HG02970 (cell line): ENCODE results near the gene IQCC.
A peak's percentile ranks its signal among the peaks of the same experiment; 100 is the strongest.

ENCODE experiments used
- ATAC-seq: cut with Tn5 transposase; IDR thresholded peaks from one replicate; pipeline ENCODE4 v1.9.1; 2021; ENCODE audit warnings: mild to moderate bottlenecking, moderate library complexity, moderate number of reproducible peaks; ENCODE audit not compliant: unreplicated experiment, low FRiP score

Gene IQCC

GRCh38 chr1:32221980-32222755, 16.7 kb downstream of the IQCC start, which contains the start of the genes EIF3I and TMEM234:
TSS of gene EIF3I (plus strand) at chr1:32222407. CDS start at chr1:32222442, 35 bp downstream.
TSS of gene TMEM234 (minus strand) at chr1:32222353. CDS start at chr1:32222322, 31 bp downstream.
- ATAC-seq, result peak; percentile 96

DNA sequence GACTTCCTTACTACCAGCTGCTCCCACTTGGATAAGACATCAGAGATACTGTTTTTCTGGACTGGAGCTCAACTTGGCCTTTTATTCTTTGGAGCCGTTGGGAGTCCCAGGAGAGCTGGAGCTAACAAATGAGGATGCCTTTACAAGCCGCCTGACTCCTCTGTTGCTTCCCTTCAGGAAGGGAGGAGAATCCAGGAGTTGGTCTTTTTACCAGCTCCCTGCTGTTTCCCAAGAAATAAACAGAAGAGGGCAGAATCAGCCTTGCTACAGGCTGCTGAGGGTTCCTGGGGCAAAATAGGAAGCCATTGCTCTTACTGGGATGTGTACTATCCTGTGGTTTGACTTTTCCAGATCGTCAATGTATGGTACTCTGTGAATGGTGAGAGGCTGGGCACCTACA, 18.2 kb downstream of the IQCC start:
- no peak for ATAC-seq

GRCh38 chr1:32224285-32224684, 18.8 kb downstream of the IQCC start:
- no peak for ATAC-seq

- no peak for ATAC-seq
These were observed 23.3 kb downstream of the IQCC start for GRCh38 chr1:32228771-32229170.

DNA sequence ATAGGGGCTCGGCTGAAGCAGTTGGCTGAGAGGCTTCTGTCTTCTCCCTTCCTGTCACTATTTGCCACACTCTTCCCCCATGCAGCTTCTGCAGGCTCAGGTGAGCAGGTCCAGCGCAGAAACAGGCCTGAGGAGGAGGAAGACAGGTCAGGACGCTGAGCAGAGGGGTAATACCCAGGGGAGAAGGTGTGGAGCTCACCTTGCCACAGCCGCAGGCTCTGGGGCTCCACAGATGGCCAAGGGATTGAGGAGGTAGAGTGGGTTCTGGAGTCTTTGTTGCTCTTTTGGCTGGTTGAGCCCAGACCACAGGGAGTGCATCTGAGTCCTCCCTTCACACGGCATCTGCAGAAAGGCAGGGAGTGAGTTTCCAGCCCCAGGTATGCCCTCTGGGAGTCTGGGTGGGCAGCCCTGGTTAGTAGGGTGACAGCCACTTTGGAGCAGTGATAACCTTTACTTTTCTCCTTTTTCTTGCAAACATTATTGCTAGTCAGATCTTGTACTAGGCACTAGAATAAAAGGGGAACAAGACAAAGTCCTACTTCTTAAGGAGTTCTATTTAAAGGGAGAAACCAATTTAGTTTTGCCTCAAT, 26.5 kb downstream of the IQCC start:
- ATAC-seq, result no peak

DNA sequence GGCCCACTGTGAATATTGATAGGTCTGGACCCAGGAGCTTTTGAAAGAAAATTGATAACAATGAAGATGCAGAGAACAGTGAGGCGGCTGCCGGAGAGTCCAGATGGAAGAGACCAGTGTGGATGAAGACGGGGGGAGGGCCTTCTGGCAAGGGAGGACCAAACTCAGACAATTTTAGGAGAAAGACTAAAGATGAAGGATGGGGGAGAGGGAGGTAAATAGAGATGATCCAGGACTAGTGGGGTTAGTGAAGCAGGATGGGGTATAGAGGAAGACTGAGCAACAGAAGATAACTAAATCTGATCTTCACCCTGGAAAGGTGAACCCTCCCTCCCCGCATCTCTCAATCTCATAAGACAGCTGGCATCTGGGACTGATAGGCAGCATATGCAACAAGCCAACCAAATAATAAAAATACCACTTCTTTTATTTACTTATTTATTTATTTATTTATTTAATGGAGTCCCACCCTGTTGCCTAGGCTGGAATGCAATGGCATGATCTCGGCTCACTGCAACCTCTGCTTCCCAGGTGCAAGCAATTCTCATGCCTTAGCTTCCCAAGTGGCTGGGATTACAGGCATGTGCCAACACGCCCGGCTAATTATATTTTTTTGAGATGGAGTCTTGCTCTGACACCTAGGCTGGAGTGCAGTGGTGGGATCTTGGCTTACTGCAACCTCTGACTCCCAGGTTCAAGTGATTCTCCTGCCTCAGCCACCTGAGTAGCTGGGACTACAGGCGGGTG, 27.3 kb downstream of the IQCC start:
- no peak for ATAC-seq

DNA sequence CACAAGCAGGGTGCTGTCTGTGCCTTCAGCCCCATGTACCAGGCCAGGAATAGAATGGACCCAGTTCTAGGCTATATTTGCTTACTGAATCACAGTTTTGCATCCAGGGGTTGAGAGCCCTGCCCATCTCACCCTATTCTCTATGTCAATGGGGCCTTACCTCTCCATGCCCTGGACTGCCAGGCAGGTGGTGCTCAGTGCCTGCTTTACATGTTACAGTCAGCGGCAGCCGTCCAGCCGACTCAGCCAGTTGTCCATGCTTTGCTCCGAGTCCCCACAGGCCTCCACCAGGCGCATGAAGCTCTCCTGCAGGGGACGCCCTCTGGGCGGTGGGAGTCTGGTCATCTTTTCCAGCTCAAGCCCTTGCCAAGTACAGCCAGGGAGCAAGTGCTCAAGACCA, 29.3 kb downstream of the IQCC start:
- no peak for ATAC-seq

DNA sequence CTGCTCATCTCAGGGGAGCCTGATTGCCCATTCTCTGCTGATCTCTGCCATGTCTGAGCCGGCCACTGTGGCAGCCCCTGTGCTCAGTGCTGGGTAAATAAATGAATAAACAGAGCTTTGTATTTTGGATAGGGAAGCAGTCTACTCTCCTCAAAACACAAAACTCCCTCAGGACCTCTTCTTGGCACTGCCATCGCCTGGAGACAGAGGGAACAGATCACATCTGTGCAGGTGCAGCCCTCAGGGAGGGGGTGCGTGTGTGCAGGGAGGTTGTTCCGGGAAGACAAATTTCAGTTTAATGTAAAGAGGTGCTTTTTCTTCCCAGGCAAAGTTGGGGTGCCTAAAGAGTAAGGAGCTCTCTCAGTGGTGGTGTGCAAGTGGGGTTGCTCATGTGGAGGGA, 33.9 kb downstream of the IQCC start:
- no peak for ATAC-seq

DNA sequence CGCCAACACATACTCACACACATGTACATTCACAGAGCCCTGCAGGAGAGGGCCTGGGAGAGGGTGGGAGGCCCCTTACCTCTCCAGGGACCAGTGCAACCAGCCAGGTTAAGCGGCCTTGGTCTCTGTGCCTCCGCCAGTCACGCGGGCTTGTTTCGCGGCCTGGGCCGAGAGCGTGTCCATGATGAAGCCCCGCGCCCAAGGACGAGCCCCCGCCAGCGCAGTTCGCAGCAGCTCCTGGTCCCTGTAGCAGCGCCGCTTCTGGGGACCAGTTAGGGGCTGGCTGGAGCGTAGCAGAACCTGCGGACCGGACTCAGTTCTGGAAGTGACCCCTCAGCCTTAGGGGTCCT, 34.3 kb downstream of the IQCC start:
- no peak for ATAC-seq

DNA sequence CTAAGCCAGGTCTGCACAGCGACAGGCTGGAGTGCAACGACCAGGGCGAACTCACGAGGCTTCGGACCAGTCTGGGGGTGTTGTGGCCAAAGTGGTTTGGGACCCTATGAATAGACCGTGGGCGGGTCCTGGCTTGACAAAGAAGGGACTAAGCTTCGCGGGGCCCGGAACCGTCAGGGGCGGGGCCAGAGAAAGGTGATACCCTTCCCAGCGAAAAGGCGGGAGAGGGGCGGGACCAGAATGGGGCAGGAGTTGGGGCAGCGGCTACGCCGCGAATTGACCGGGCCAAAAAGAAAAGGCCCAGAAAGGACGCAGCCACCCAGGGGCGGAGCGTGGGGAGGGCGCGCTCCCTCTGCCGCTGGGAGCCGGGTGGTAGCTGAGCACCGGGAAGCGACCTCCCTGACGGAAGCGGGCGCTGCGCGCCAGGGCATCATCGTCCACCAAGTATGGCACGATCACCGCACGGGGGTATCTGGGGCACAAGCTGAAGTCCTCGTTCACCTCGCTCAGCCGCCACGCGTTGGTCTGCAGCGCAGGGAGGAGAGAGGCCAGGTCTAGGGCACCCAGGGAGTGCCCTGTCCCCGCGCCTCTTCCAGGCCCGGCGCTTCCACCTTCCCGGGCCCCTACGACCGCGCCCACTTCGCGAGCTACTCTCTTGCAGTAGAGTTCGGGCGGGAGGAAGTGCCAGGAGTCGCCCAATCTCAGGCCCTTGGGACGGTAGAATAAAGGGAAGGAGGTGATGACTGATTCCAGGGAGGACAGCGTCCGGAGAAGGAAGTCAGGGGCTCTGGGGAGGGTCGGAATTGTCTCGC, 34.9 kb downstream of the IQCC start:
- no peak for ATAC-seq

DNA sequence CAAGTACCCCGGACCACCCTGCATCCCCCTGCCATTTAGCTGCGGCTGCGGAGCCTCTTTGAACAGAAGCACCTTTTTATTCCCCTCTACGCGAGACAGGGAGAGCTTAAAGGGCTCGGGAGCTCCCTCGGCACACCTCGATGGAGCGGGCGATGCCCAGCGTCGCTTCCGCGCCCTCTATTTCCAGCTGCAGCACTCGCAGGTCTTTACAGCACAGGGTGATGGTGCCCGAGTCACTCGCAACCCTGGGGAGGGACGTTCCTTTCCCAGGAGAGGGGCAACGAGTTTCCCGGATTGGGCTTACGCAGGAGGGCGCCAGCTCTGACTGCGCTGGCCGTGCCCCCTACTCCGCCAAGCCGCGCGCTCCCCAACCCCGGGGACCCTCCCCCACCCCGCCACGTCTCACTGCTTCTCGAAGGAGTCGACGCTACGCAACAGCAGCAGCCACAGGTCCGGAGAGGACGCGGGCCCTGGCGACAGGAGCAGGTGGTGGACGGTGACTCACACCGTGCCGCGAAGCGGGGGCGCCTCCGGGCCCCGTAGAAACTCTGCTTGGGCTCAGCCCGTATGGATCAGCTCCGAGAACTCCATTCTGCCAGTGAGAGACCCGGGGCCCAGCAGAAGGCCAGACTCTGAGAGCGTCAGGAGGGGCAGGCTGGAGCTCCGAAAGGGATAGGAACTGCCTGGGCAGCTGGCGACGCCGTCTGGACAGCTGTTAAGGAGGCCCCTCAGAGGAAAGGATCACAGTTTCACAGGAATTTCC, 35.7 kb downstream of the IQCC start:
- ATAC-seq, result no peak

DNA sequence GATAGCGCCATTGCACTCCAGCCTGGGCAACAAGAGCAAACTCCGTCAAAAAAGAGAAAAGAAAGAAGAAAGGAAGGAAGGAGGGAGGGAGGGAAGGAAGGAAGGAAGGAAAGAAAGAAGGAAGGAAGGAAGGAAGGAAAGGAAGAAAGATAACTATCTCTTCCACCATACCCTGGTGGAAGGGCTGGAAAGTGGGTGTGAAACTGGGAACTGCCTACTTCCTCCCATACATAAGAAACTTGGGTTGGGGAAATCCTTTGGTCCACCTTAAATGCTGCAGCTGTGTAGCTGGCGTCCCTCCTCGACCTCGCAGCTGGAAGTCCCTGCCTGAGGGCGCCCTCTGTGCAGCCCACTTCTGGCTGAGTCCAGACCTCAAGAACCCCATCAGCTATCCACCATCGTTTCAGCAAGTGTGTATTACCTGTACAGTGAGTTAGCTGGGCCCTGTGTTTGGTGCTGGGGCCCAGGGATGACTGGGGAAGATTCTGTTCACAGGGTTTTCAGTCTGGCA, 36.9 kb downstream of the IQCC start:
- no peak for ATAC-seq

GRCh38 chr1:32246888-32247273, 41.4 kb downstream of the IQCC start, which contains the start of gene FAM167B:
TSS of gene FAM167B (plus strand) at chr1:32247222. CDS start at chr1:32247422, 200 bp downstream.
- ATAC-seq, result no peak

DNA sequence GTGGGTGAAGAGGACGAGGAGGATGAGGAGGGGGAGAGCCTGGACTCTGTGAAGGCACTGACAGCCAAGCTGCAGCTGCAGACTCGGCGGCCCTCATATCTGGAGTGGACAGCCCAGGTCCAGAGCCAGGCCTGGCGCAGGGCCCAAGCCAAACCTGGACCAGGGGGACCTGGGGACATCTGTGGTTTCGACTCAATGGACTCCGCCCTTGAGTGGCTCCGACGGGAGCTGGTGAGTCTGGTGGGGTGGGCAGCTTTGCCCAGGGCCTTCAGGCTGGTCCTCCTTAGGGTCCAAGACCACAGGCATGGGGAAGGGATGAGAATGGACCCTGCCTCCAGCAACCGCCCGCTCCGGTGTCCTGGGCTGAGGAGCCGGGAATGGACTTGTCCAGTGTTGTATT, 42.0 kb downstream of the IQCC start:
- no peak for ATAC-seq

DNA sequence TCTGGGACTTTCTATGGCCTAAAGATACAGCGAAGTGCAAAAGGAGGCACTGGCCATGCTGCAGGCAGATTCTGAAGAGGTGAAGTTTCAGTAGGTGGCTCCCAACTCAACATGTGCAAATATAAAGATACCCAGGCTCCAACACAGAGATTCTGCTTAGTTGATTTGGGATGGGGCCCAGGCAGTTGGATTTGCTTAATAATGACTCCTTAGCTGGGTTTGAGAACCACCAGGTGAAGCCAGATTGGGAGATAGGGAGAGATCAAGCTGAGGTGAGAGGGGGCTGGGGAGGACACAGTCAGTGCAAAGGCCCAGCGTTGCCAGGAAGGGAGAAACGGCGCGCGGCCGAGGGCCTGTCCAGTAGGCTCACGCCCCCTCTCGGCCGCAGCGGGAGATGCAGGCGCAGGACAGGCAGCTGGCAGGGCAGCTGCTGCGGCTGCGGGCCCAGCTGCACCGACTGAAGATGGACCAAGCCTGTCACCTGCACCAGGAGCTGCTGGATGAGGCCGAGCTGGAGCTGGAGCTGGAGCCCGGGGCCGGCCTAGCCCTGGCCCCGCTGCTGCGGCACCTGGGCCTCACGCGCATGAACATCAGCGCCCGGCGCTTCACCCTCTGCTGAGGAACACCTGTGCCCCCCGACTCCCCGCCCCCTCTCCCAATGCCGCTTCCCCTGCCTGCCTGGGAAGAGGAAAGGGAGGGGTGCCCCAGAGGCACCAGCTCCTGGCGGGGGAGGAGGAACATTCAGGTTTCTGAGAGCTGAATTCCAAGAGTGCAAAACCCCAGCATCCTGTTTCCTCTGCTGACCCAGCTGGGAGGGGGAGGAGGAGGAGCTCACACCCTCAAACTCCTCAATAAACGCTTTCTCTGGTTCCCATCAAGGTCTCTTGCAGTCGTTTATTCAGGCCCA, 42.8 kb downstream of the IQCC start:
- ATAC-seq, result no peak

DNA sequence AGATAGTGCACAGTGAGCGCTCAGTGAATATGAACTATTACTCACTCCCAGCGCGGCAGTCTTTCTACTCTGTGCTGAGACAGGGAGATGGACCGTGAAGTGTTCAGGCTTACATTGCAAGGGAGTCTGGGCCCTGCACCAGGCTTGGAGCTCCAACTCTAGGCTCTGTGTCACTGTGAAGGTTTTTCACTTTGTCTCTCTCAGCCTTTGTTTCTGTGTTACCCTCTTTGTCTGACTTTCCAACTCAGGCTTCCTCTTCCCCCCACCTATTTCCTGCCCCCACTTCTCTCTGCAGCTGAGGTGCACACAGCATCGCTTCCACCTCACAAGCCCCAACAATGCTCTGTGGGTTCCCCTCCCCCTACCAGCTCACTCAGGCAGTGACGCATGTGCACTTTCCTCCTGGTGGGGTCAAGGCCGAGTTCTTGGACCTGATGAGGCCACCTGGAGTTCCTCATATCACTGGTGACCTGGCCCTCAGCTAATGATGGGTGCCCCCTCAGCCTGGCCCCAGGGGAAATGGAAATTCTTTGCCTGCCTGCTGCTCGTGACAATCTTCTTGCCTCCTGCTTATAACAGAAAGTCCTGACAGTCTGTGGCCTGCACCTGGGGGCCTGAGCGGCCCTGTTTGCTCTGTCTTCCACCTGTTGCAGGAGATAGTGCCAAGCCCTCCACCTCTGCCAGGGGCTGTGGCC, 44.5 kb downstream of the IQCC start:
- peak; percentile 46 for ATAC-seq

DNA sequence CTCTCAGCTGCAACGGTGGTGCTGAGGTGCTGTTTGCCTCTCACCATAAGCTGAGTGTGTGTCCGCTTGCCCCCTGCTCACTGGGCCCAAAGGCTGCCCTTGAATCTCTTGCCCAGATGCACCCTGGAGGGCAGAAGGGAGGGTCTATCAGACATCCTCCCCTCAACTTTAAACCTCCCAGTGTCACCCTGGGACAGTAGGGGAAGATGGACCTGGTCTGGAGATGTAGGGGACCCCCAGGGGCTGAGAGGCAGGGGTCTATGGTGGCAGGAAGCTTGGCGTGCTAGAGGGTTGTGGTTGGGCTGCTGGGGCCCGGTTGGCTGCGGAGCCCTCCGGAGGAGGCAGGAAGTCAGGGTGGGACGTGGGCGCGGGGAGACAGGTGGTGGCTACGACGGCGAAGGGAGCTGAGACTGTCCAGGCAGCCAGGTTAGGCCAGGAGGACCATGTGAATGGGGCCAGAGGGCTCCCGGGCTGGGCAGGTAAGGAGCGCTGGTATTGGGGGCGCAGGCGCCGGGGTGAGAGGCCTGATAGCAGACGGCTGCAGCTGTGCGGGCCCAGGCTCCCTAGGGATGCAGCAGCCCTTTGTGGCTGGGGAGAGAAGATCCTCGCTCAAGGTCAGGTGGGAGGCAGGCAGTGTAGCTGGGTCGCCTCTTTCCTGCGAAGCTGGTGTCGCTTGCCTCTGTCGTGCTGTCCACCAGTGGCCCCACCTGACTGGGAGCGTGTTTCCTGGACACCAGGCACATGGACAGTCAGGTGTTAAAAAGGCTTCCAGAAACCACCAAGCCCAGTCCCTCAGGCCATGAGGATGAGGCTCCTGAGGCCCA, 45.6 kb downstream of the IQCC start, which contains the start of gene LCK:
Gene LCK (plus strand): TSS at position 373 of the 824 bp plus-strand sequence. CDS start 23,065 bp downstream, outside the sequence.
- no peak for ATAC-seq
